K562 (cell line): ENCODE measurements around the gene COQ4. TPM values are rescaled to one million over a fixed set of nuclear protein-coding genes. Genes with fewer than 3 reads are reported as not detected.
A peak's percentile ranks its signal among the peaks of the same experiment; 100 is the strongest.

Experiments
- CXXC5 ChIP-seq: fragments of 250-450 bp; sonication (Bioruptor Pico); IDR thresholded peaks from 2 replicates; pipeline ENCODE4 v1.8.0; 2022; ENCODE audit warnings: inconsistent platforms, mild to moderate bottlenecking, moderate library complexity
- GABPA ChIP-seq: fragments of 200-800 bp; sonication (Bioruptor generic); conservative IDR thresholded peaks from 2 replicates; pipeline ENCODE4 v1.6.1; 2016; ENCODE audit warnings: low read depth, missing genetic modification characterization, missing compliant biosample characterization
- GTF2A2 ChIP-seq: IDR thresholded peaks from 2 replicates; pipeline ENCODE4 v1.6.1; 2016; ENCODE audit warnings: mild to moderate bottlenecking, missing genetic modification characterization, missing compliant biosample characterization
- HBP1 ChIP-seq: fragments of 450-650 bp; formaldehyde crosslinking; IDR thresholded peaks from 2 replicates; pipeline ENCODE4 v1.4.0; 2022; ENCODE audit warnings: missing genetic modification characterization
- KLF1 ChIP-seq: fragments of 450-650 bp; IDR thresholded peaks from 2 replicates; pipeline ENCODE4 v1.6.1; 2016; ENCODE audit warnings: missing genetic modification characterization, missing compliant biosample characterization
- KLF16 ChIP-seq: IDR thresholded peaks from 2 replicates; pipeline ENCODE4 v1.6.1; 2016; ENCODE audit warnings: antibody characterized with exemption
- MLX ChIP-seq, 2 experiments: fragments of 450-650 bp in 1 of 2; sonication (generic) in 1 of 2; formaldehyde crosslinking; conservative IDR thresholded peaks; 2 replicates each; pipeline versions ENCODE4 v1.4.0 to v1.8.1; 2020 to 2022; ENCODE audit warnings: mild to moderate bottlenecking in 1 of 2, missing genetic modification reagents in 1 of 2
- SMC3 ChIP-seq: conservative IDR thresholded peaks from 2 replicates; pipeline ENCODE4 v1.6.1; 2011; ENCODE audit warnings: low read depth, low read length, improper control_type of control experiment; ENCODE audit not compliant: insufficient read depth
- TAF15 ChIP-seq: fragments of 200-400 bp; formaldehyde crosslinking; IDR thresholded peaks from 2 replicates; pipeline ENCODE4 v1.6.1; 2017; ENCODE audit warnings: mild to moderate bottlenecking, low read depth, low read length, moderate library complexity
- ZBTB9 ChIP-seq: fragments of 450-650 bp; formaldehyde crosslinking; IDR thresholded peaks from 2 replicates; pipeline ENCODE4 v1.4.0; 2020; ENCODE audit warnings: mild to moderate bottlenecking, moderate library complexity
- polyA plus RNA-seq, 8 experiments: library from polyadenylated mRNA; depleted of rRNA in 4 of 8; stranded (reverse) in 5 of 8; unstranded in 3 of 8; fragments of >200 nt; fragmentation: Nextera tagmentation in 2 of 8; fragmentation: Illumina TruSeq in 1 of 8; extraction: Ambion mirVana in 2 of 8; extraction: Trizol in 1 of 8; gene quantifications; 2 replicates each; pipeline versions ENCODE4 v1.2.1 to v1.2.3, GENCODE V29; 2011 to 2014; ENCODE audit warnings: inconsistent platforms in 1 of 8, missing spikeins in 1 of 8
- total RNA-seq, 7 experiments: library from RNA; depleted of rRNA in 6 of 7; stranded (reverse); fragments of >200 nt in 6 of 7; fragmentation: Illumina TruSeq in 2 of 7; extraction: Trizol in 2 of 7; gene quantifications; 2 replicates each; pipeline versions ENCODE4 v1.2.1 to v1.2.3, GENCODE V29; 2011 to 2021; ENCODE audit warnings: low replicate concordance in 1 of 7

The COQ4 gene
- total and polyA plus RNA-seq, 9 of the 15 experiments (the other 6 are each of a cell fraction or from before 2014, with no cell fraction given), result 9.1 to 135 (median 67.2) TPM

- TF ChIP-seq ZBTB9 (CRISPR knock-in tag) (peak; percentile 91), SMC3 (peak; percentile 33), GABPA (tag) (no peak), HBP1 (CRISPR knock-in tag) (peak; percentile 97), KLF1 (tag) (peak; percentile 92), KLF16 (no peak), CXXC5 (CRISPR knock-in tag) (peak; percentile 100), MLX (CRISPR knock-in tag; conservative IDR thresholded peaks at IDR 0.05) (peak in 1 of 2 experiments; percentile 89; a peak in 1 of 4 replicates), GTF2A2 (tag) (peak; percentile 78), TAF15 (no peak; the same call in 1 of the 2 replicates)
- TF ChIP-seq, all 486 proteins: peak for 128
Observed at GRCh38 chr9:128322404-128323211, at the start of gene COQ4, which contains the start of gene TRUB2 (continued).
